KMS-11 (cell line): ENCODE data around the gene KLB.
A peak's percentile ranks its signal among the peaks of the same experiment; 100 is the strongest.

Source experiments
- H2AFZ ChIP-seq: fragments of 200-600 bp; sonication (generic); 2 replicates; pipeline ENCODE4 v1.6.1; 2016; ENCODE audit warnings: antibody characterized with exemption, mixed run types, low read depth
- H3K27ac ChIP-seq: fragments of 200-600 bp; sonication (generic); 2 replicates; pipeline ENCODE4 v1.6.1; 2016; ENCODE audit warnings: mild to moderate bottlenecking, mixed run types
- H3K27me3 ChIP-seq: fragments of 200-600 bp; sonication (generic); 2 replicates; pipeline ENCODE4 v1.6.1; 2017; ENCODE audit warnings: mild to moderate bottlenecking, low read depth, mixed run types, moderate library complexity; ENCODE audit not compliant: insufficient read depth
- H3K36me3 ChIP-seq: fragments of 200-600 bp; sonication (generic); 2 replicates; pipeline ENCODE4 v1.6.1; 2017; ENCODE audit warnings: mild to moderate bottlenecking, mixed run types; ENCODE audit not compliant: insufficient read depth
- H3K4me1 ChIP-seq: fragments of 200-600 bp; sonication (generic); 2 replicates; pipeline ENCODE4 v1.6.1; 2016; ENCODE audit warnings: mild to moderate bottlenecking, low read depth, mixed run types; ENCODE audit not compliant: poor library complexity, severe bottlenecking
- H3K4me2 ChIP-seq: fragments of 200-600 bp; sonication (generic); 2 replicates; pipeline ENCODE4 v1.7.0; 2016; ENCODE audit warnings: mild to moderate bottlenecking, mixed run types
- H3K4me3 ChIP-seq: fragments of 200-600 bp; sonication (generic); IDR thresholded peaks from 2 replicates; pipeline ENCODE4 v1.6.1; 2017; ENCODE audit warnings: low read depth, low read length, mixed read lengths; ENCODE audit not compliant: insufficient read depth
- H3K79me2 ChIP-seq: fragments of 200-600 bp; sonication (generic); 2 replicates; pipeline ENCODE4 v1.6.1; 2016; ENCODE audit warnings: low read depth, mixed run types; ENCODE audit not compliant: insufficient read depth
- H3K9ac ChIP-seq: fragments of 200-600 bp; sonication (generic); 2 replicates; pipeline ENCODE4 v1.6.1; 2016; ENCODE audit warnings: mild to moderate bottlenecking, mixed run types
- H4K20me1 ChIP-seq: fragments of 200-600 bp; sonication (generic); 2 replicates; pipeline ENCODE4 v1.6.1; 2016; ENCODE audit warnings: mild to moderate bottlenecking, mixed run types; ENCODE audit not compliant: insufficient read depth
- TF ChIP-seq, protein P1 (sequence below): fragments of 200-600 bp; sonication (generic); conservative IDR thresholded peaks from 2 replicates; pipeline ENCODE4 v1.6.1; 2017; ENCODE audit warnings: low read depth, mild to moderate bottlenecking, antibody characterized with exemption, low read length, moderate library complexity, mixed read lengths

The KLB gene

DNA sequence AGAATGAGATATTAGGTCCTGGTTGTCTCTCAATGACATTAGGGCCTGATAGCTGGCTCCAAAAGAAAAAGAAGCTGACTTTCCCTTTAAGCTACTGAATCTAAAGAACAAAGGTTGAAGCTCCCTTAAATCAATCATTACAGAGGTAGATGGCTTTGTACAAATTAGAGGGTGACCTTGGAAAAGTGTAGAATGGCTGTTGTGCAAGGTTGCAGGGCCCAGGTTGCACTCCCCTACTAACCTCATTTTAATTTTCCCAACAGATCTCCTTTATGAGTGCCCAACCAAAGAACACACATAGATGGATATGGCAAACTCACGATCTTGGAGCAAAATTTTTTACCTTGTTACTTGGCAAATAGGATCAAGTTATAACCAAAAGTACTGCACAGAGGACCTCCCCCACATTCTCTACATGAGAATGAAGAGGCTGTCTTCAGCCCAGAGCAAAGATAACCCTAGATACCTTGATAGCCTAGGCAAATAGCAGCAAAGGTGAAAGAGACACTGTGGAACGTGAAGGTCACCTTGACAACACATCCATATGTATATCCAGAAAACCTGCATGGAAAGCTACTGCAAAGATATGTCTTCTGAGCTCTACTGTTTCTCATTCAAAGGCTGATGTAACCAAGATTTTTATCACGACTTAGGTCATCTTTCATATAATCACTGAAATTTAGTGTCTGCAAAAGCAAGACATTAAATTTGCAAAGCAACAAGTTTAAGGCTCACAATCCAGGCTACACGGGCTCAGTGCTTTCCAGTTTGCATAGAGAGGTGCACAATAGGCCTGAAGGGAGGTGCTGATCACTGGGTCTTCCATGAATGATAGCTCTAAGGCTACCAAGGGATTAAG lies 23.0 kb downstream of the KLB start:
- Histone ChIP-seq H3K27ac (no peak overlapping the region), H3K79me2 (no peaks in the 10 kb centered on the region), H3K4me1 (no peaks in the 10 kb centered on the region), H3K27me3 (no peaks in the 10 kb centered on the region), H3K4me3 (no peak overlapping the region), H2AFZ (no peak overlapping the region), H3K9ac (no peak overlapping the region), H4K20me1 (no peaks in the 10 kb centered on the region), H3K4me2 (no peak overlapping the region), H3K36me3 (no peaks in the 10 kb centered on the region)
- TF ChIP-seq, protein P1, sequence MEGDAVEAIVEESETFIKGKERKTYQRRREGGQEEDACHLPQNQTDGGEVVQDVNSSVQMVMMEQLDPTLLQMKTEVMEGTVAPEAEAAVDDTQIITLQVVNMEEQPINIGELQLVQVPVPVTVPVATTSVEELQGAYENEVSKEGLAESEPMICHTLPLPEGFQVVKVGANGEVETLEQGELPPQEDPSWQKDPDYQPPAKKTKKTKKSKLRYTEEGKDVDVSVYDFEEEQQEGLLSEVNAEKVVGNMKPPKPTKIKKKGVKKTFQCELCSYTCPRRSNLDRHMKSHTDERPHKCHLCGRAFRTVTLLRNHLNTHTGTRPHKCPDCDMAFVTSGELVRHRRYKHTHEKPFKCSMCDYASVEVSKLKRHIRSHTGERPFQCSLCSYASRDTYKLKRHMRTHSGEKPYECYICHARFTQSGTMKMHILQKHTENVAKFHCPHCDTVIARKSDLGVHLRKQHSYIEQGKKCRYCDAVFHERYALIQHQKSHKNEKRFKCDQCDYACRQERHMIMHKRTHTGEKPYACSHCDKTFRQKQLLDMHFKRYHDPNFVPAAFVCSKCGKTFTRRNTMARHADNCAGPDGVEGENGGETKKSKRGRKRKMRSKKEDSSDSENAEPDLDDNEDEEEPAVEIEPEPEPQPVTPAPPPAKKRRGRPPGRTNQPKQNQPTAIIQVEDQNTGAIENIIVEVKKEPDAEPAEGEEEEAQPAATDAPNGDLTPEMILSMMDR = no peak

DNA sequence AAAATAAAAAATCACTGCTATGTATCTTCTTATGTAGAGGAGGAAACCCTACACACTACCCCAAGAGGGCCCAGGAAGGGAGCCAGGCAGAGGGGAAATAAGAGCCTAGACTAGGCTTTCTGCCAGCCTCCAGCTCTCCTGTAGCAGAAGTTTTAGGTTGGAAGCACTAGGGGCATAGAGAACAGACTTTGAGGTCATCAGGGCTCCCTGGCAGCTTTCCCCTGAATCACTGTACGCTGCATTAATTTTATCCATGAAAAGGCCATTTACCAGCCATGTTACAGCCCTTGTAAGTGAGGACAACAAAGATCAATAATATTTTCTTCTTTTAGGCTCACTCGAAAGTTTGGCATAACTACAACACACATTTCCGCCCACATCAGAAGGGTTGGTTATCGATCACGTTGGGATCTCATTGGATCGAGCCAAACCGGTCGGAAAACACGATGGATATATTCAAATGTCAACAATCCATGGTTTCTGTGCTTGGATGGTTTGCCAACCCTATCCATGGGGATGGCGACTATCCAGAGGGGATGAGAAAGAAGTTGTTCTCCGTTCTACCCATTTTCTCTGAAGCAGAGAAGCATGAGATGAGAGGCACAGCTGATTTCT lies 27.3 kb downstream of the KLB start:
- Histone ChIP-seq H3K27ac (no peak overlapping the region), H3K79me2 (no peaks in the 10 kb centered on the region), H2AFZ (no peak overlapping the region), H3K27me3 (no peaks in the 10 kb centered on the region), H4K20me1 (no peaks in the 10 kb centered on the region), H3K4me3 (no peak overlapping the region), H3K4me1 (no peaks in the 10 kb centered on the region), H3K4me2 (no peak overlapping the region), H3K9ac (no peak overlapping the region), H3K36me3 (no peaks in the 10 kb centered on the region)
- TF ChIP-seq, protein P1 = no peak

DNA sequence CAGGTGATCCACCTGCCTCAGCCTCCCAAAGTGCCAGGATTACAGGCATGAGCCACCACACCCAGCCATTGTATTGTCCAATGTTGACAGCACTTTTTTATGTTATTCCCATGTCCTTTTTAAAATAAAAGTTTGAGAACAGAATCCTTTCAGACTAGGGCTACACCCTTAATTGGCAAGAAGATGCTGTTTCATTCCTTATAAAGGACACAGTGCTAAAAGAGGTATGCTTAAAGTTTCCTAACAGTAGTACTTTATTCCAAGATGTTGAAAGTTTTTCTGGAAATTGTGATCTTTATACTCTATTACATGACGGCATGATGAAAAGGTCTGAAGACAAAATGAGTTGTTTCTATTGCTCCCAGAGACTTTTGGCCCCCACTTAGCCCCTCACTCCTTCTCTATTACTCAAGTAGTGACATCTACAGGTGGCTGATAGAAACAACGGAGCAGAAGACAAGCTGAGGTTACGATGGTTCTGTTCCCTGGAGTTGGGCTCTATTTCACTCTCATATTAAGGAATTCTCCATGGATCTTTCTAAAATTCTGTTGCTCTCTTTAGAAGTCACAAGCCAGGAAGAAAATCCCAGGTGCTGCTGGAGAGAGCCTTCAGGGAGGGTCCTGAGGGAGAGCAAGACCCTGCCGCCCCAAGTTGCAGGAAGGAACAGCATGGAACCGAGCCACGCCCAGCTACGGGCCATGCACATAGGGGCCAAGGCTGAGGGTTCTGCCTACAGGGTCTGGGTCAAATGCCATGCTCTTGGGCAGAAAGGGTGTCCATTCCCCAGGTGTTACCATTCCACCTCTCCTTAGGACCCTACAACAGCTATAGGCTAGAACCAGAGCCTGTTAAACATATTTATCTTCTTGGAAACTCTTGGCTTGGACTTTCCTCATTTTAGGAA lies 29.2 kb downstream of the KLB start:
- H3K27ac ChIP-seq = no peak overlapping the region
- H3K4me1 ChIP-seq = no peaks in the 10 kb centered on the region
- H2AFZ ChIP-seq = no peak overlapping the region
- TF ChIP-seq, protein P1 = 0 out of 2 replicates have a peak, but pooled peaks have one; percentile 12
- no peak overlapping the region for H3K4me3 ChIP-seq
- no peaks in the 10 kb centered on the region for H4K20me1 ChIP-seq
- no peak overlapping the region for H3K4me2 ChIP-seq
- H3K27me3 ChIP-seq = no peaks in the 10 kb centered on the region
- no peaks in the 10 kb centered on the region for H3K79me2 ChIP-seq
- H3K9ac ChIP-seq = no peak overlapping the region
- H3K36me3 ChIP-seq = no peaks in the 10 kb centered on the region

DNA sequence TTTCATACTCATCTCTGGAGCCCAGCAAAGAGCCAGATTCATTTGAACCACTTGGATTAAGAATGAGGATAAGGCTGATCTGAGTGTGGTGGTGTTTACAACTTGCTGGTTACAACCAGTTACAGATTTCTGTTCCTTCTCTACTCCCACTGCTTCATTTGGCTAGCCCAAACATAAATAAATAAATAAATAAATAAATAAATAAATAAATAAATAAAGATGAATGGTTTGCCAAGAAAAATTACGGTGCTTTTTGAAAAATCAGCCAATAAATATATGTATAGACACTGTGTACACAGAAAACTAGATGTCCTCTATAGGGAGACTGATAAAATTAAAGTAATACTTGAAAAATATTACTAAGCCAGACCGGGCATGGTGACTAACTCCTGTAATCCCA lies 34.9 kb downstream of the KLB start:
- H3K9ac ChIP-seq = no peak overlapping the region
- no peak overlapping the region for H3K27ac ChIP-seq
- no peaks in the 10 kb centered on the region for H3K79me2 ChIP-seq

More for the DNA sequence above, 34.9 kb downstream of the KLB start:
- Histone ChIP-seq H3K27me3 (no peaks in the 10 kb centered on the region), H3K36me3 (no peaks in the 10 kb centered on the region), H3K4me3 (no peak overlapping the region), H4K20me1 (no peaks in the 10 kb centered on the region), H3K4me2 (no peak overlapping the region), H3K4me1 (no peaks in the 10 kb centered on the region), H2AFZ (no peak overlapping the region)
- TF ChIP-seq, protein P1 = no peak
